Nephron (organoid): ENCODE data around the gene SMARCC1.
"Not testable (repeated sequence)": the region's sequence is repeated elsewhere in the genome, so short reads cannot be mapped to it uniquely, and the experiment has no call there.

Experiments
- H3K27ac Mint-ChIP-seq, 3 experiments: 2 replicates each; pipeline ENCODE4 v1.8.0; 2020; ENCODE audit warnings: mixed read lengths in 3 of 3, mild to moderate bottlenecking in 2 of 3, moderate library complexity in 1 of 3
- H3K27me3 Mint-ChIP-seq: 2 replicates; pipeline ENCODE4 v1.8.0; 2021; ENCODE audit warnings: low read depth, mild to moderate bottlenecking, moderate library complexity, mixed read lengths
- H3K36me3 Mint-ChIP-seq: 2 replicates; pipeline ENCODE4 v1.8.0; 2020; ENCODE audit warnings: low read depth, mixed read lengths
- H3K4me1 Mint-ChIP-seq: 2 replicates; pipeline ENCODE4 v1.8.0; 2020; ENCODE audit warnings: mixed read lengths
- H3K4me3 Mint-ChIP-seq, 3 experiments: 2 replicates each; pipeline ENCODE4 v1.8.0; 2020; ENCODE audit warnings: mild to moderate bottlenecking in 3 of 3, mixed read lengths in 3 of 3, moderate library complexity in 2 of 3
- H3K9me3 Mint-ChIP-seq: 2 replicates; pipeline ENCODE4 v1.8.0; 2020; ENCODE audit warnings: mixed read lengths
- TF ChIP-seq, protein P1 (sequence below), 3 experiments: fragments of 200-600 bp; sonication (generic); IDR thresholded peaks; one replicate each; pipeline ENCODE4 v1.5.0; 2021; ENCODE audit warnings: antibody characterized with exemption in 3 of 3; ENCODE audit not compliant: unreplicated experiment in 3 of 3

SMARCC1 gene

DNA sequence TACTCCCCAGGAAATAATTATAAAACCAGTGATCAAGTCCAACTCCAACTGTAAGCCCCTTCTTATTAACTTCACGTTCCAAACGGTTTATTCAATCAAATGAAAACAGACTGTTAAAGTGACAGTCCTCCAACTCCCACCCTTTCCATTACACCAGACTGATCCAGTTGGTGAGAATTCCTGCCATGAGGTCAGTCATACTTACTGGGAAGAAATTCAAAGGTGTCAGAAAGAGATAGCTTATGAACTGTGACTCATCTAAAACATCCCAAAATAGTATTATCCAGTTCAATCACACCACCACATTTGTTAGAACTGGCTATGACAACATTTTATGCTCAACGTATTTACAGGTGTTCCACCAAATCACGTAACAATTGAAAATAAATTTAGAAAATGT, 19.5 kb downstream of the SMARCC1 start:
- Mint-ChIP-seq H3K4me3 (no peak overlapping the region), H3K9me3 (no peaks in the 10 kb centered on the region), H3K27me3 (no peaks in the 10 kb centered on the region), H3K27ac (peak overlapping the region; percentile 21 to 67 (median 45)), H3K4me1 (peaks cover 5% of the 10 kb centered on the region), H3K36me3 (peaks cover 53% of the 10 kb centered on the region)
- TF ChIP-seq, protein P1, sequence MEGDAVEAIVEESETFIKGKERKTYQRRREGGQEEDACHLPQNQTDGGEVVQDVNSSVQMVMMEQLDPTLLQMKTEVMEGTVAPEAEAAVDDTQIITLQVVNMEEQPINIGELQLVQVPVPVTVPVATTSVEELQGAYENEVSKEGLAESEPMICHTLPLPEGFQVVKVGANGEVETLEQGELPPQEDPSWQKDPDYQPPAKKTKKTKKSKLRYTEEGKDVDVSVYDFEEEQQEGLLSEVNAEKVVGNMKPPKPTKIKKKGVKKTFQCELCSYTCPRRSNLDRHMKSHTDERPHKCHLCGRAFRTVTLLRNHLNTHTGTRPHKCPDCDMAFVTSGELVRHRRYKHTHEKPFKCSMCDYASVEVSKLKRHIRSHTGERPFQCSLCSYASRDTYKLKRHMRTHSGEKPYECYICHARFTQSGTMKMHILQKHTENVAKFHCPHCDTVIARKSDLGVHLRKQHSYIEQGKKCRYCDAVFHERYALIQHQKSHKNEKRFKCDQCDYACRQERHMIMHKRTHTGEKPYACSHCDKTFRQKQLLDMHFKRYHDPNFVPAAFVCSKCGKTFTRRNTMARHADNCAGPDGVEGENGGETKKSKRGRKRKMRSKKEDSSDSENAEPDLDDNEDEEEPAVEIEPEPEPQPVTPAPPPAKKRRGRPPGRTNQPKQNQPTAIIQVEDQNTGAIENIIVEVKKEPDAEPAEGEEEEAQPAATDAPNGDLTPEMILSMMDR (IDR thresholded peaks at IDR 0.05; ENCODE audit: unreplicated experiment in 3 of 3), result no peak

DNA sequence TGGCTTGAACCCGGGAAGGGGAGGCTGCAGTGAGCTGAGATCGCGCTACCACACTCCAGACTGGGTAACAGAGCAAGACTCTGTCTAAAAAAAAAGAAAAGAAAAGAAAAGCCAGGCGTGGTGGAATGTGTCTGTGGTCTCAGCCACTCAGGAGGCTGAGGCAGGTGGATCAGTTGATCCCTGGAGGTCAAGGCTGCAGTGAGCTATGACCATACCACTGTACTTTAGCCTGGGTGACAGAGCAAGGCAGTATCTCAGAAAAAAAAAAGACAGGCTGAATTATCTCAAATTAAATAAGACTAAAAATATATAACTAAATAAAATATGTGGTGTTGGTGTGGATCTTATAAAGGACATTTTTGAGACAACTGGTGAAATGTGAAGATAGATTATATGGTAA, 20.6 kb downstream of the SMARCC1 start:
- peaks cover 2% of the 10 kb centered on the region for H3K9me3 Mint-ChIP-seq
- H3K4me3 Mint-ChIP-seq, result no peak overlapping the region
- H3K36me3 Mint-ChIP-seq, result peaks cover 60% of the 10 kb centered on the region
- no peaks in the 10 kb centered on the region for H3K27me3 Mint-ChIP-seq
- H3K4me1 Mint-ChIP-seq, result peaks cover 5% of the 10 kb centered on the region
- TF ChIP-seq, protein P1 (IDR thresholded peaks at IDR 0.05; ENCODE audit: unreplicated experiment in 3 of 3), result no peak
- no peak overlapping the region for H3K27ac Mint-ChIP-seq

DNA sequence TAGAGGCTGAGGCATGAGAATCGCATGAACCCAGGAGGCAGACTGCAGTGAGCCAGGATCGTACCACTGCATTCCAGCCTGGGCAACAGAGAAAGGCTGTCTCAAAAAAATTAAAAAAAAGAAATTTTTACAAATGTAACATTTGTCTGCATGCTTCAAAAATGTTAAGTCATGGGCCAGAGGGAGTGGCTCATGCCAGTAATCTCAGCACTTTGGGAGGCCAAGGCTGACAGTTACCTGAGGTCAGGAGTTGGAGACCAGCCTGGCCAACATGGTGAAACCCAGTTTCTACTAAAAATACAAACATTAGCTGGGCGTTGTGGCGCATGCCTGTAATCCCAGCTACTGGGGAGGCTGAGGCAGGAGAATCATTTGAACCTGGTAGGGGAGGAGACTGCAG, 21.5 kb downstream of the SMARCC1 start:
- not testable (repeated sequence) for H3K27me3 Mint-ChIP-seq, H3K9me3 Mint-ChIP-seq, H3K27ac Mint-ChIP-seq, H3K4me1 Mint-ChIP-seq, H3K4me3 Mint-ChIP-seq
- peaks cover 56% of the 10 kb centered on the region for H3K36me3 Mint-ChIP-seq

DNA sequence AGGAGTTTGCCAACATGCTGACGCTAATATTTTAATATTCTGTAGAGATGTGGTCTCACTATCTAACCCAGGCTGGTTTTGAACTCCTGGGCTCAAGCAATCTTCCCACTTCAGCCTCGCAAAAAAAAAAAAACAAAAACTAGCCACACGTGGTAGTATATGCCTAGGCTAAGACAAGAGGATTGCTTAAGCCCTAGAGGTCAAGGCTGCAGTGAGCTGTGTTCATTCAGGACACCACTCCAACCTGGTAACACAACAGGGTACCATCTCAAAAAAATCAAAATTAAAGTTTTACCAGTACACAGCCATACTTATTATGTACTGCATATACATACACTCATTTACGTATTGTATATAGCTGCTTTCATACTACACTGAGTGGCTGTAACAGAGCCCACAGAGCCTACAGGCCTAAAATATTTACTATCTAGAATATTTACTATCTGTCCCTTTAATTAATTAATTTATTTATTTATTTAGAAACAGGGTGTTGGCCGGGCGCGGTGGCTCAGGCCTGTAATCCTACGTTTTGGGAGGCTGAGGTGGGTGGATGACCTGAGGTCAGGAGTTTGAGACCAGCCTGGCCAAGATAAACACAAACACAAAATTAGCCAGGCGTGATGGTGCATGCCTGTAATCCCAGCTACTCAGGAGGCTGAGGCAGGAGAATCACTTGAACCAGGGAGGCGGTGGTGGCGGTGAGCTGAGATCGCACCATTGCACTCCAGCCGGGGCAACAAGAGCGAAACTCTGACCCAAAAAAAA, 23.2 kb downstream of the SMARCC1 start:
- Mint-ChIP-seq H3K27me3 (no peaks in the 10 kb centered on the region), H3K4me1 (peaks cover 5% of the 10 kb centered on the region), H3K4me3 (no peak overlapping the region), H3K27ac (no peak overlapping the region), H3K36me3 (peaks cover 47% of the 10 kb centered on the region), H3K9me3 (peaks cover 2% of the 10 kb centered on the region)
- TF ChIP-seq, protein P1 (IDR thresholded peaks at IDR 0.05; ENCODE audit: unreplicated experiment in 3 of 3), result no peak

DNA sequence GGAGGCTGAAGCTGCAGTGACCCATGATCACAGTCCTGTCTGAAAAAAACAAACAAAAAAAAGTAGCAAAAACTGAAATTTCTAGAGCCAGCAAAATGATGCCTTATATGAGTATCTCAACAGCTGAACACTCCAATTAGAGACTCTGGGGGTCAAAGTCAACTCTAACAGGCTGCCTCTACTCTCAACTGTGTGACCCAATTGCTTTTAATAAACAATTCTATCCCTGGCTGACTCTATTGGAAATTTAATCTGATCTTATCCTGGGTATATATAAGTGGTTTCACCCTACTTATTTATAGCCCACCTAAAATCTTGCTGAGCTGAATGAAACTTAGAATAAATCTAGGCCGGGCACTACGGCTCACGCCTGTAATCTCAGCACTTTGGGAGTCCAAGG, 29.0 kb downstream of the SMARCC1 start:
- Mint-ChIP-seq H3K9me3 (peaks cover 2% of the 10 kb centered on the region), H3K36me3 (peaks cover 44% of the 10 kb centered on the region), H3K27ac (no peak overlapping the region), H3K4me1 (no peaks in the 10 kb centered on the region), H3K4me3 (no peak overlapping the region), H3K27me3 (no peaks in the 10 kb centered on the region)
- TF ChIP-seq, protein P1 (IDR thresholded peaks at IDR 0.05; ENCODE audit: unreplicated experiment in 3 of 3), result no peak

DNA sequence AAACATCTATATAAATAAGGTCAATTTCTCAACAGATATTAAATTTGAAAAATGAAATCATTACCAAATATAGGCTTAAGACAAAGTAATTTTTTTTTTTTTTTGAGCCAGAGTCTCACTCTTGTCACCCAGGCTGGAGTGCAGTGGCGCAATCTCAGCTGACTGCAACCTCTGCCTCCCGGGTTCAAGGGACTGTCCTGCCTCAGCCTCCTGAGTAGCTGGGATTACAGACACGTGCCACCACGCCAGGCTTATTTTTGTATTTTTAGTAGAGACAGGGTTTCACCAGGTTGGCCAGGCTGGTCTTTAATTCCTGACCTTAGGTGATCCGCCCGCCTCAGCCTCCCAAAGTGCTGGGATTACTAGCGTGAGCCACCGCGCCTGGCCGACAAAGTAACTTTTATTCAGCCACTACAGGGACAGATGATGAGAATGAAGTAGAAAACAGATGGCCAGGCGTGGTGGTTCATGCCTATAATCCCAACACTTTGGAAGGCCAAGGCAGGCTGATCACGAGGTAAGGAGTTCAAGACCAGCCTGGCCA, 30.8 kb downstream of the SMARCC1 start:
- H3K4me1 Mint-ChIP-seq, H3K9me3 Mint-ChIP-seq: not testable (repeated sequence)

DNA sequence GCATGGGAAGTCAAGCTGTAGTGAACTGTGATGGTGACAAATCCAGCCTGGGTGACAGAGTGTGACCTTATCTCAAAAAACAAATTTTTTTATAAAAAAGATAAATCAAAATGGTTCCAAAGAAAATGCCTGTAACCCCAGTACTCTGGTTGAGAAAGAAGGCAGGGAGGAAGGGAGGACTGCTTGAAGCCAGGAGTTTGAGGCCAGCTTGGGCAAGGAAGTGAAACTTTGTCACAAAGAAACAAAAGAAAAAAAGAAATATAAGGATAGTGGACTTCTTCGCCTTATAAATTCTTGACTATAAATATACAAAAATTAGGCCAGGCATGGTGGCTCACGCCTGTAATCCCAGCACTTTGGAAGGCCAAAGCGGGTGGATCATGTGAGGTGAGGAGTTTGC, 34.1 kb downstream of the SMARCC1 start:
- Mint-ChIP-seq H3K27ac (no peak overlapping the region), H3K9me3 (no peaks in the 10 kb centered on the region), H3K36me3 (peaks cover 44% of the 10 kb centered on the region), H3K4me1 (no peaks in the 10 kb centered on the region), H3K4me3 (no peak overlapping the region), H3K27me3 (no peaks in the 10 kb centered on the region)
- TF ChIP-seq, protein P1 (IDR thresholded peaks at IDR 0.05; ENCODE audit: unreplicated experiment in 3 of 3), result no peak

More for the DNA sequence above, 30.8 kb downstream of the SMARCC1 start:
- not testable (repeated sequence) for H3K27me3 Mint-ChIP-seq, H3K27ac Mint-ChIP-seq, H3K4me3 Mint-ChIP-seq
- peaks cover 29% of the 10 kb centered on the region for H3K36me3 Mint-ChIP-seq
